ENCODE results near the gene MORC1.

The MORC1 gene

DNA sequence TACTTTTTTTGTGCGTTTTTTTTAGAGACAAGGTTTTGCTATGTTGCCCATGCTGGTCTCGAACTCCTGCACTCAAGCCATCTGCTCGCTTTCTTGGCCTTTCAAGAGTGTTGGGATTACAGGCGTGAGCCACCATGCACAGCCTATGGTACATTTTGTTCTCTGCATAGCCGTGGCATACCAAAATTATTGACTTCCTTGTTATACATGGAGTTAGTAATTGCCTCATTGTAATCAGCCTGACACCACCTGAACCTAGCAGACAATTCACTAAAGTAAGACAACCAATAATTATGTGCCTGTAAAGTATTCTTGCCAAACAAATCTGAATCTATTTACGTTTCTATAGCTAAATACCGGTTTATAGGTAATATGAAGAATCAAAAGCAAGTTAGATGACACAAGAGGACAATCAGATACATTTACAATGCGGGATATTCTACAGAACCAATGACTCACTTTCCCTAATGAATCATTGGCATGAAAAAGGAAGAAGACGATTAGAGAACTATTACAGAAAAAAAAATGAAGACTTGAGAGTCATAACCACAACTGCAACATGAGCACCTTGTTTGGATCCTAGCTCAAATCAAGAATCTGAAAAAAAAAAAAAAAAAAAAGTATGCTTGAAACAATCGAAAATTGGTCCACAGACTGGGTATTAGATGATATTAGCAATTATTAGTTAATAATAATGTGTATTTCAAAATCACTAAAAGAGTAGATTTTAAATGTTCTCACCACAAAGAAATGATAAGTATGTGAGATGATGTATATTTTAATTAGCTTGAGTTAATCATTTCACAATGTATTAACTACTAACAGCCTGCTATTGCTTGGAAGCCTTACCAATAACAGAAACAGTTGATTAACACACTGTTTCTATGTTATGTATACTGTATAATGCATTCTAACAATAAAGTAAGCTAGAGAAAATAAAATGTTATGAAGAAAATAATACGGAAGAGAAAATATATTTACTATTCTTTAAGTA lies 171.3 kb downstream of the MORC1 start:
- no peak for DNase-seq (ENCODE audit: extremely low read depth in 1 of 2, low read depth in 1 of 2)

DNA sequence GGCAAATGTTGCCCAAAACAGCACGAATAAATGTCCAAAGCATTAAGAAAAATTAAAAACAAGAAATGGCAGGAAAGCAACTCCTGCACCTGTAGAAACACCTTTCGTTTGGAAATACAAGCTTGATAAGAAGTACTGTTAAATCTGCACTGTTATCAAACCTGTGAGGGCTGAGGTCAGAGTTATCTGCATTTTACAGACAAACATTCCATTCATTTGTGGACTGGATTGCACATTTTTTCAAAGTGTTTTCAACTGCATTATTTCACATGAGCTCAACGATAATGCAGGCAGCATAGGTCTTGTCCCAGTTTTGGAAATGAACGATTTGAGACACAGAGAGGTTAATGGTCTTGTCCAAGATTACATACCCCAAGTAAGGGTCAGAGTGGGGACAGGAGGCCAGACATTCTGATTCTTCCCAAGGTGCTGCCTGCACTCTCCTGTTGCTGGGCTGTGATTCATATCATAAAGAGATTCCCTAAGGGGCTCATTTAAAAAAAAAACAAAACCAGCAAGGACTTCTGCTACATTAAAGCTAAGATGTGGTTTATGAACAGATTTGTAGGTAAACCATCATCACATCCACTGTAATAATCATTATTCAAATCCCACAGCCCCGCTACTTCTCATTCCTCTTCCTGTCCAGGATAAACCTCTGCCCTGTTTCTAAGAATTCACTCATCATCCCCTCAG lies 177.2 kb downstream of the MORC1 start:
- no peak for DNase-seq (ENCODE audit: extremely low read depth in 1 of 2, low read depth in 1 of 2)

DNA sequence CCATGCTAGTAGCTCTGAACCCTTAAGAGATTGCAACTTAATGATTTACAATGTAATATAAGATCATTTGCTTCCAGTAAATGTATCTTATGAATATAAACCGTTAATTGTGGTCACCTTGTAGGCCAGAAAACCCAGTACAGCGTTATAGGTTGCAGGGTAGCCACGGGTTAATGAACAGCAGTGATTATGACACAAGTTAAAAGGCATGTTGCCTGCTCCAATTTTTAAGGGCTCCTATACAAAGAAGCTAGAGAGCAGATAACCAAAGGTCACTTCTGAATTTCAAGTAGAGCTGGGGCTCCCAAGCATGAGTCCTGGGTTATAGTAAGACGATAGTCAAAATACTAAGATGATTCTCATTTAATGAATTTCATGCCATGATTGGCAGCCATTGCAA lies 177.8 kb downstream of the MORC1 start:
- DNase-seq (ENCODE audit: extremely low read depth in 1 of 2, low read depth in 1 of 2) = no peak

DNA sequence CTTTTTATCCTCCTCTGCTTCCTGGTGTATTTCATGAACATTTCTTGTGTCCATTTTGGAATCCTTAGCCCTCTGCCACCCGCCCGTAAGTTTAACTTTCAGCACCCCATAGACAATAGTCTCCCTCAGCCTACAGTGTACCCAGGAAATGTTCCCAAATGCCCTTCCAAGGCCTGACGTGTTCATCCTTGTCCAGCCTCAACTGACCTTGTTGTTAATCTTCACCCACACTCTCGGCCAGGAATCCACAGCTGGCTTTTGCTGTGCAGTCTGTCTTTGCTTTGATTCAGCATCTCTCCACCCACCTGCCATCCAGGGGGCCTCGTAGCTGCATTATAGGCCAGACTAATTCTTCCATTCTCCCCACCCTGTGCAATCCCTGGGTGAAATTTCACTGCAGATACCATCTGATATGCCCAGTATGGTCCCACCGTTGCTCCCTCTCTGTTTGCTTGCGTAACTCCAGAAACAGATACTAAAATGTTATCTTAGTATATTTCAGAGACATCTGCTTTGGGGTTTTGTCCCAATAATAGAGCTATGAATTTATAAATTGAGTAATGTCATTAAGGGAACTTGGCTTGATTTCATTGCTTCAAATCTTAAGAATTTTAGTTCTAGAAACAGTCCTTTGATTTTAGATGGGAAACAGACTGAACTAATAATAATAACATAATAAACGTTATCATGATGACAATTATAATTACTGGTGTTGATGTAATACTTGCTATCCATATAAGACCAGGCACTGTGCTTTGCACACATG lies 180.8 kb downstream of the MORC1 start:
- no peak for DNase-seq (ENCODE audit: extremely low read depth in 1 of 2, low read depth in 1 of 2)

DNA sequence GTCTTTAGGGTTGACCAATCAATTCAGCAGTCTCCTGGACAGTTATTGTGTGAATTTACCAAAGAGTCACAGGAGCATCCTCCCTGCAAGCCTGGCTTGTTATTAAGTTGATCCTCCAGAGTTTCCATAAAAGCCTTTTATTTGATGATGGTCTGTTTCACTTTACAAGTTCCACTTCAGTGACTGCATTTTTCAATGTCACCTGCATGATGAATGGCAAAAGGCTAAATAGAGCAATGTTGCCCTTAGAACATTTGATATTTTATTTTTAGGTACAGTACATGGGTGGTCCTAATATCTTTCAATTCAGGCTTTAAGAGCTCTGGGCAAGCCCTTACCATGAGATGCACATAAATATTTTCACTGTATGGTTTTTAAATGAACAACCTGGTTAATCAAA lies 186.9 kb downstream of the MORC1 start:
- DNase-seq (ENCODE audit: extremely low read depth in 1 of 2, low read depth in 1 of 2) = no peak

DNA sequence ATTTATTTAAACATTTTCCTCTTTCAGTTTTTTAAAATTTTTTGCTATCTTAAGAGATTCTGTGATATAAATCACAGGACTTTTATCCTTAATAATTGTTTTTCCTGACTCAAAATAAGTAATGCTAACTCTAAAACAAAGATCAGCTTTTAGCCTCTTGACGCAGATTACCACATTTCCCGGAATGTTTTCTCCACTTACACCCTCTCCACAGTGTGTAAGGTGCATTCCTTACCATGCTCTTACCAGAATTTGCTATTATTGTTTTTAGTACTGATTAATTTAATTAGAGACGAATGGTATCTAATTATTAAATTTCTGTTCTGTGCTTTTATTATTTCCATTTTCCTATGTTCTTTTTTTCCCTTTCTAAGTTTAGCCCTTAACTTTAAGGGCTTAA lies 199.1 kb downstream of the MORC1 start:
- DNase-seq (ENCODE audit: extremely low read depth in 1 of 2, low read depth in 1 of 2) = no peak

DNA sequence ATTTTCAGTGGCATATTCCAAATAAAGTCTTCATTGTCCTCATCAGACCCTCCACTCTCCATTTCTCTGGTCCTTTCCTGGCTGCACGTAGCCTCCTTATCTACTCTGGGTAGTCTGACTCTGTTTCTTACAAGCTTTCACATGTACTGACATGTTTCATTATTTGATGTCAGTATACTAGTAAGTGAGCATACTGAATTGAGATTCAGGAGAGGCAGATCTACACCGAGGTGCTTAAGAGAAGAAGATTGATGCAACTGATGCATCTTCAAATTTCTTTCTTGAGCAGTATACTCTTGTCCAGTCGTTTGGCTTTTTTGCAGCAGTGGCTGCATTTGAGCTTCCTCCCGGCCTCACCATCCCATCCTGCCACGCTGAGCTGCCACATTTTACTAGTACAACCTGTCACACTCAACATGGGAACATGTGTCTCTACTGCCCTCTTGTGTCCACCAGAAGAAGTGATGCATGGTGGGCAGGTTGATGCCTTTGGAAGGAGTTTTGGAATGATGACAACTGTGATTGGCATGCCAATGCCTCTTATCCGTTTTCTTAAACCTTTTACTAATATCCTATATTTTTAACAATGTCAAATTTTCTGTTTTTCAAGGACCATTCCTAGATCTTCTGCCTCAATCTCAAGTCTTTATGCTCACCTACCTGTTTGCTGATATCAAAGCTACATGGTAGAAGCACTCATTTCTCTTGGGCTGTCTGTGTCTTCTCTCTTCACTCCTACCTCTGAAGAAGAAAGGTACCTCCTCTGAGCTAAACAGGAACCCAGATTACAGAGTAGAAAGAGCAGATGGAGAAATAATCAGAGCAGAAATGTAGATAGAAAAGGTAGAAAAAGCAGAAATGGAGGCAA lies 202.9 kb downstream of the MORC1 start:
- peak; percentile 2 to 31 for DNase-seq (ENCODE audit: extremely low read depth in 1 of 2, low read depth in 1 of 2)

DNA sequence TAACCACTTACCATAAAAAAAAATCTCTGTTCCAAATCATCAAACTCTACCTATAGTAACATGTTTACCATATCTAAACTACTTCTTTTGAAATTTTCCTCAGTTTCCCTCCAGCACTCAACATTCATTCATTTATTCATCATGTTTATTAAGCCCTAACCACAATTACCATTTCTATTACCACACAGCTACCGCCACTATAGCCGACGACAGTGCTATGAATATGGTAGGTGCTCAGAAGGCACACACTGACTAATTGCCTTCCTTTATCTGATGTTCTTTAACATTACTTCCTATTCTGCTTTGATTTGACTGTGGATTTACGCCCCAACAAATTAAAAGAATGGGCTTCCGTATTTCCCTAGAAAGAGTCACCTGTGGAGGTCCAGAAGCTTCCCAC lies 208.1 kb downstream of the MORC1 start:
- DNase-seq (ENCODE audit: extremely low read depth in 1 of 2, low read depth in 1 of 2) = no peak

Measured in stimulated activated CD8-positive, alpha-beta memory T cell treated with anti-CD3 and anti-CD28 coated beads, Interleukin-7, amount 100 ng/mL, for 48 hours (primary cell).